ENCODE data around the gene VARS2.
"Not testable (repeated sequence)": the region's sequence is repeated elsewhere in the genome, so short reads cannot be mapped to it uniquely, and the experiment has no call there.

DNA sequence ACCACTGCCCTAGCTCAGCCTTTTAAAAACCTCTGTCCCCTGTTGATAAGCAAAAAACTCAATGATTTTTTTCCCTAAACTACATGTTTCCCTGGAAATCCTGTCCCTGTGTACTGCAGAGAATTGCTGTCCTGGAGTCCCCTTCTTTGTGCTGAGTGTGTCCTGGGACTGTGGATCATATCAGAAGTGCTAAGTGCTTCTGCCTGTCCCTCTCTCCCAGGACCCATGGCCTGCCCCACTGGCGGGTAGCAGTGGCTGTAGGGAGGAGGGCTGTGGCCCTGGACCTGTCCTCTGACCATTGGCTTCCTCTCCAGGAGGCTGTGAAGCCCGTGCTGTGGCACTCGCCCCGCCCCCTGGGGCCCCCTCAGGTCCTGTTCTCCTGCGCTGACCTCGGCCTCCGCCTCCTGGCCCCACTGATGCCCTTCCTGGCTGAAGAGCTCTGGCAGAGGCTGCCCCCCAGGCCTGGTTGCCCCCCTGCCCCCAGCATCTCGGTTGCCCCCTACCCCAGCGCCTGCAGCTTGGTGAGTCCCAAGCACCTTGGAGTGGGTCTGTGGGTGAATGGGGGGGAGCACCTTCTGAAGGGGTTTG, 10.1 kb downstream of the VARS2 start:
- TF ChIP-seq, protein P1, sequence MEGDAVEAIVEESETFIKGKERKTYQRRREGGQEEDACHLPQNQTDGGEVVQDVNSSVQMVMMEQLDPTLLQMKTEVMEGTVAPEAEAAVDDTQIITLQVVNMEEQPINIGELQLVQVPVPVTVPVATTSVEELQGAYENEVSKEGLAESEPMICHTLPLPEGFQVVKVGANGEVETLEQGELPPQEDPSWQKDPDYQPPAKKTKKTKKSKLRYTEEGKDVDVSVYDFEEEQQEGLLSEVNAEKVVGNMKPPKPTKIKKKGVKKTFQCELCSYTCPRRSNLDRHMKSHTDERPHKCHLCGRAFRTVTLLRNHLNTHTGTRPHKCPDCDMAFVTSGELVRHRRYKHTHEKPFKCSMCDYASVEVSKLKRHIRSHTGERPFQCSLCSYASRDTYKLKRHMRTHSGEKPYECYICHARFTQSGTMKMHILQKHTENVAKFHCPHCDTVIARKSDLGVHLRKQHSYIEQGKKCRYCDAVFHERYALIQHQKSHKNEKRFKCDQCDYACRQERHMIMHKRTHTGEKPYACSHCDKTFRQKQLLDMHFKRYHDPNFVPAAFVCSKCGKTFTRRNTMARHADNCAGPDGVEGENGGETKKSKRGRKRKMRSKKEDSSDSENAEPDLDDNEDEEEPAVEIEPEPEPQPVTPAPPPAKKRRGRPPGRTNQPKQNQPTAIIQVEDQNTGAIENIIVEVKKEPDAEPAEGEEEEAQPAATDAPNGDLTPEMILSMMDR (IDR thresholded peaks at IDR 0.05; ENCODE audit: low read depth, low read length, missing input control) = not testable (repeated sequence)
- TF ChIP-seq, protein P2, sequence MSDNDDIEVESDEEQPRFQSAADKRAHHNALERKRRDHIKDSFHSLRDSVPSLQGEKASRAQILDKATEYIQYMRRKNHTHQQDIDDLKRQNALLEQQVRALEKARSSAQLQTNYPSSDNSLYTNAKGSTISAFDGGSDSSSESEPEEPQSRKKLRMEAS (IDR thresholded peaks at IDR 0.05) = not testable (repeated sequence)
- TF ChIP-seq, protein P3, sequence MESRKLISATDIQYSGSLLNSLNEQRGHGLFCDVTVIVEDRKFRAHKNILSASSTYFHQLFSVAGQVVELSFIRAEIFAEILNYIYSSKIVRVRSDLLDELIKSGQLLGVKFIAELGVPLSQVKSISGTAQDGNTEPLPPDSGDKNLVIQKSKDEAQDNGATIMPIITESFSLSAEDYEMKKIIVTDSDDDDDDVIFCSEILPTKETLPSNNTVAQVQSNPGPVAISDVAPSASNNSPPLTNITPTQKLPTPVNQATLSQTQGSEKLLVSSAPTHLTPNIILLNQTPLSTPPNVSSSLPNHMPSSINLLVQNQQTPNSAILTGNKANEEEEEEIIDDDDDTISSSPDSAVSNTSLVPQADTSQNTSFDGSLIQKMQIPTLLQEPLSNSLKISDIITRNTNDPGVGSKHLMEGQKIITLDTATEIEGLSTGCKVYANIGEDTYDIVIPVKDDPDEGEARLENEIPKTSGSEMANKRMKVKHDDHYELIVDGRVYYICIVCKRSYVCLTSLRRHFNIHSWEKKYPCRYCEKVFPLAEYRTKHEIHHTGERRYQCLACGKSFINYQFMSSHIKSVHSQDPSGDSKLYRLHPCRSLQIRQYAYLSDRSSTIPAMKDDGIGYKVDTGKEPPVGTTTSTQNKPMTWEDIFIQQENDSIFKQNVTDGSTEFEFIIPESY (IDR thresholded peaks at IDR 0.05) = not testable (repeated sequence)
- TF ChIP-seq JUND, SP1 (IDR thresholded peaks at IDR 0.05): not testable (repeated sequence)
